ENCODE data around the gene NR1H2. TPM values are rescaled to one million over a fixed set of nuclear protein-coding genes. Genes with fewer than 3 reads are reported as not detected.

NR1H2 gene
- total and polyA plus RNA-seq, 2 donors (not counting 1 experiment from before 2014, with no cell fraction given), result 30.3 to 82.4 TPM

DNA sequence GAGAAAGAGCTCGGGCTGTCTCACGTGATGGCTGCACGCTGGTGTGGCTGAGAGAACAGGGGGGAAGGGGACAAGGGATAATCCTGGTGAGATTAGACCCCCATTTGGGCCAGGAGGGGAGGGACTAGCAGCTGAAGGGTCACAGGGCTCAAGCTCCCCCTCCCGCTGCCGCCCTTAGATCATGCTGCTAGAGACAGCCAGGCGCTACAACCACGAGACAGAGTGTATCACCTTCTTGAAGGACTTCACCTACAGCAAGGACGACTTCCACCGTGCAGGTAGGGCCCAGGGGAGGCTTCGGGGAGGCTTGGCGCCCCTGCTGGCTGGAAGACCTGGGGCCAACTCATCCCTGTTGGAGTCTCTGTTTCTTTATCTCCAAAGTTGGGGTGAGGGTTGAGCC, 3.3 kb downstream of the NR1H2 start:
- DNase-seq (ENCODE audit: low read depth in 2 of 2), result no peak
- H3K79me2 ChIP-seq (ENCODE audit: control insufficient read depth, insufficient read depth, low read length), result no peaks in the 10 kb centered on the region
- peaks cover 2% of the 10 kb centered on the region for H3K4me1 ChIP-seq (ENCODE audit: control insufficient read depth, extremely low read depth, insufficient read depth, low read length)
- no peak overlapping the region for H3K9ac ChIP-seq (ENCODE audit: insufficient read depth, low read length)
- no peaks in the 10 kb centered on the region for H4K20me1 ChIP-seq (ENCODE audit: control insufficient read depth, extremely low read depth, insufficient read depth, low read length)
- H3K9me3 ChIP-seq (ENCODE audit: control insufficient read depth, insufficient read depth, low read depth, low read length), result no peaks in the 10 kb centered on the region
- H3K27me3 ChIP-seq (ENCODE audit: control insufficient read depth, insufficient read depth, low read length), result no peaks in the 10 kb centered on the region
- H2AFZ ChIP-seq (ENCODE audit: low read length), result no peak overlapping the region
- TF ChIP-seq, protein P1, sequence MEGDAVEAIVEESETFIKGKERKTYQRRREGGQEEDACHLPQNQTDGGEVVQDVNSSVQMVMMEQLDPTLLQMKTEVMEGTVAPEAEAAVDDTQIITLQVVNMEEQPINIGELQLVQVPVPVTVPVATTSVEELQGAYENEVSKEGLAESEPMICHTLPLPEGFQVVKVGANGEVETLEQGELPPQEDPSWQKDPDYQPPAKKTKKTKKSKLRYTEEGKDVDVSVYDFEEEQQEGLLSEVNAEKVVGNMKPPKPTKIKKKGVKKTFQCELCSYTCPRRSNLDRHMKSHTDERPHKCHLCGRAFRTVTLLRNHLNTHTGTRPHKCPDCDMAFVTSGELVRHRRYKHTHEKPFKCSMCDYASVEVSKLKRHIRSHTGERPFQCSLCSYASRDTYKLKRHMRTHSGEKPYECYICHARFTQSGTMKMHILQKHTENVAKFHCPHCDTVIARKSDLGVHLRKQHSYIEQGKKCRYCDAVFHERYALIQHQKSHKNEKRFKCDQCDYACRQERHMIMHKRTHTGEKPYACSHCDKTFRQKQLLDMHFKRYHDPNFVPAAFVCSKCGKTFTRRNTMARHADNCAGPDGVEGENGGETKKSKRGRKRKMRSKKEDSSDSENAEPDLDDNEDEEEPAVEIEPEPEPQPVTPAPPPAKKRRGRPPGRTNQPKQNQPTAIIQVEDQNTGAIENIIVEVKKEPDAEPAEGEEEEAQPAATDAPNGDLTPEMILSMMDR (conservative IDR thresholded peaks at IDR 0.05 in 1 of 2, IDR thresholded peaks at IDR 0.05 in 1 of 2; ENCODE audit: low read depth in 1 of 2, low read length in 2 of 2), result no peak
- TF ChIP-seq EZH2 (IDR thresholded peaks at IDR 0.05; ENCODE audit: low read length, missing control alignments), result no peak
- no peak overlapping the region for H3K27ac ChIP-seq (ENCODE audit: insufficient read depth, low read length)
- H3K36me3 ChIP-seq (ENCODE audit: control insufficient read depth, insufficient read depth, low read length), result peaks cover 28% of the 10 kb centered on the region
- no peak overlapping the region for H3K4me2 ChIP-seq (ENCODE audit: extremely low read depth, insufficient read depth, low read length)
- H3K4me3 ChIP-seq (replicated peaks in 1 of 4; ENCODE audit: control extremely low read depth in 1 of 4, insufficient read depth in 1 of 4, low read depth in 3 of 4, low read length in 4 of 4), result no peak overlapping the region

DNA sequence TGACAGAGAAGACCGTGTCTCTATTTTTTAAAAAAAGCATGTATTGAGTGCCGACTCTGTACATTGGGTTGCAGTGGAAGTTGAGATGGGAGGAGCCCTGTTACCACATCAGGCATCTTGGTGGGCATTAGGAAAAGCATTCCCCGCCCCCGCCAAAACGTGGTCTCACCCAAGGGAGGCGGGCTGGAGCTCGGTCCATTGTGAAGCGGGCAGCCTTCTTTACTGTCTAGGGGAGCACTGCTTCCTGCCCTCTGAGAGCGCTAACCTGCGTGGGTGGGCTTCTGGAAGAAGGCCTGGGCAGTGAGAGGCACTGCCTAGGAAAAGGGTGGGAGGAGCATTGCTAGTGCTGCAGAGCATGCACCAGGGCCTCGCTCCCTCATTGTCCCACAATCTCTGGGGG, 3.9 kb downstream of the NR1H2 start:
- H3K27ac ChIP-seq (ENCODE audit: insufficient read depth, low read length), result no peak overlapping the region
- H2AFZ ChIP-seq (ENCODE audit: low read length), result no peak overlapping the region
- TF ChIP-seq, protein P1 (conservative IDR thresholded peaks at IDR 0.05 in 1 of 2, IDR thresholded peaks at IDR 0.05 in 1 of 2; ENCODE audit: low read depth in 1 of 2, low read length in 2 of 2), result no peak
- TF ChIP-seq EZH2 (IDR thresholded peaks at IDR 0.05; ENCODE audit: low read length, missing control alignments), result no peak
- H4K20me1 ChIP-seq (ENCODE audit: control insufficient read depth, extremely low read depth, insufficient read depth, low read length), result no peaks in the 10 kb centered on the region
- H3K79me2 ChIP-seq (ENCODE audit: control insufficient read depth, insufficient read depth, low read length), result peaks cover 1% of the 10 kb centered on the region
- no peak overlapping the region for H3K9ac ChIP-seq (ENCODE audit: insufficient read depth, low read length)
- peaks cover 28% of the 10 kb centered on the region for H3K36me3 ChIP-seq (ENCODE audit: control insufficient read depth, insufficient read depth, low read length)
- DNase-seq (ENCODE audit: low read depth in 2 of 2), result no peak
- H3K9me3 ChIP-seq (ENCODE audit: control insufficient read depth, insufficient read depth, low read depth, low read length), result no peaks in the 10 kb centered on the region
- H3K27me3 ChIP-seq (ENCODE audit: control insufficient read depth, insufficient read depth, low read length), result no peaks in the 10 kb centered on the region
- H3K4me1 ChIP-seq (ENCODE audit: control insufficient read depth, extremely low read depth, insufficient read depth, low read length), result peaks cover 2% of the 10 kb centered on the region
- H3K4me2 ChIP-seq (ENCODE audit: extremely low read depth, insufficient read depth, low read length), result no peak overlapping the region
- H3K4me3 ChIP-seq (replicated peaks in 1 of 4; ENCODE audit: control extremely low read depth in 1 of 4, insufficient read depth in 1 of 4, low read depth in 3 of 4, low read length in 4 of 4), result no peak overlapping the region

DNA sequence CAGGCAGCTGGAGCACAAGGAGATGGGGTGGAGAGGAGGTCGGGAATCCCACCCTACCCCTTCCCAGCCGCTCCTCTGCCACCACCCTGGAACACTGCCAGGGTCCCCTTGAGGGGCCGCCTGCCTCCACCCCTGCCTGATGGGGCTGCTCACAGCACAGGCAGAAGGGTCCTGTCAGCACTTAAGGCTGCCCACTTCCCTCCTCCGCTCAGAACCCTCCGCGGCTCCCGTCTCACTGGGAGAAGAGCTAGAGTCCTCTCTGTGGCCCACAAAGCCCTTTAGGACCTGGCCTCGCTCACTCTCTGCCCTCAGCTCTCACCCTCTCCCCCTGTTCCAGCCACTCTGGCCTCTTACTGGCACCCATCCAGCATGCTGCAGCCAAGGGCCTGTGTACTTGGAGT, 4.5 kb downstream of the NR1H2 start:
- Histone ChIP-seq H3K4me1 (ENCODE audit: control insufficient read depth, extremely low read depth, insufficient read depth, low read length) (peaks cover 2% of the 10 kb centered on the region), H3K27me3 (ENCODE audit: control insufficient read depth, insufficient read depth, low read length) (no peaks in the 10 kb centered on the region), H3K9ac (ENCODE audit: insufficient read depth, low read length) (no peak overlapping the region), H3K27ac (ENCODE audit: insufficient read depth, low read length) (no peak overlapping the region), H3K36me3 (ENCODE audit: control insufficient read depth, insufficient read depth, low read length) (peaks cover 28% of the 10 kb centered on the region), H3K9me3 (ENCODE audit: control insufficient read depth, insufficient read depth, low read depth, low read length) (no peaks in the 10 kb centered on the region), H3K4me2 (ENCODE audit: extremely low read depth, insufficient read depth, low read length) (no peak overlapping the region), H2AFZ (ENCODE audit: low read length) (no peak overlapping the region), H3K79me2 (ENCODE audit: control insufficient read depth, insufficient read depth, low read length) (peaks cover 4% of the 10 kb centered on the region), H4K20me1 (ENCODE audit: control insufficient read depth, extremely low read depth, insufficient read depth, low read length) (no peaks in the 10 kb centered on the region), H3K4me3 (replicated peaks in 1 of 4; ENCODE audit: control extremely low read depth in 1 of 4, insufficient read depth in 1 of 4, low read depth in 3 of 4, low read length in 4 of 4) (no peak overlapping the region)
- TF ChIP-seq EZH2 (IDR thresholded peaks at IDR 0.05; ENCODE audit: low read length, missing control alignments), result no peak
- TF ChIP-seq, protein P1 (conservative IDR thresholded peaks at IDR 0.05 in 1 of 2, IDR thresholded peaks at IDR 0.05 in 1 of 2; ENCODE audit: low read depth in 1 of 2, low read length in 2 of 2), result no peak
- no peak for DNase-seq (ENCODE audit: low read depth in 2 of 2)
